Neuron (in vitro differentiated cells): ENCODE results near the gene ZNF701.
"Not testable (repeated sequence)": the region's sequence is repeated elsewhere in the genome, so short reads cannot be mapped to it uniquely, and the experiment has no call there.

Source experiments
- H2AFZ ChIP-seq: one replicate; pipeline ENCODE4 v1.6.1; 2013; ENCODE audit warnings: low read depth, mild to moderate bottlenecking, inconsistent platforms, low read length, moderate library complexity
- H3K27me3 ChIP-seq: one replicate; pipeline ENCODE4 v1.6.1; 2013; ENCODE audit warnings: low read length; ENCODE audit not compliant: insufficient read depth
- H3K36me3 ChIP-seq: one replicate; pipeline ENCODE4 v1.6.1; 2013; ENCODE audit warnings: low read length; ENCODE audit not compliant: insufficient read depth
- H3K4me1 ChIP-seq: one replicate; pipeline ENCODE4 v1.6.1; 2013; ENCODE audit warnings: low read length; ENCODE audit not compliant: insufficient read depth
- H3K4me3 ChIP-seq: 2 replicates; pipeline ENCODE4 v1.5.1; 2013; ENCODE audit warnings: mild to moderate bottlenecking, low read length, moderate library complexity
- H3K9me3 ChIP-seq: one replicate; pipeline ENCODE4 v1.6.1; 2013; ENCODE audit warnings: low read length

ZNF701 gene

GRCh38 chr19:52570000-52570861 is at the start of gene ZNF701:
Gene ZNF701, plus strand, starts transcription at chr19:52570287. Its CDS starts 3,861 bp downstream, at chr19:52574148.
- peak within 1 kb of the TSS; percentile 87 for H2AFZ ChIP-seq
- no peaks in the 10 kb centered on the region for H3K27me3 ChIP-seq
- H3K4me1 ChIP-seq = peaks cover 5% of the 10 kb centered on the region
- peaks cover 21% of the 10 kb centered on the region for H3K36me3 ChIP-seq
- peaks cover 21% of the 10 kb centered on the region for H3K9me3 ChIP-seq
- peak within 1 kb of the TSS; percentile 64 for H3K4me3 ChIP-seq

GRCh38 chr19:52522551-52522950 is 47.5 kb upstream of the ZNF701 start:
- H3K36me3 ChIP-seq = no peaks in the 10 kb centered on the region
- H3K4me3 ChIP-seq = no peak overlapping the region
- H2AFZ ChIP-seq = no peak overlapping the region
- no peaks in the 10 kb centered on the region for H3K9me3 ChIP-seq
- no peaks in the 10 kb centered on the region for H3K4me1 ChIP-seq
- H3K27me3 ChIP-seq = no peaks in the 10 kb centered on the region

- Histone ChIP-seq H2AFZ (no peak overlapping the region), H3K4me1 (peaks cover 4% of the 10 kb centered on the region), H3K27me3 (no peaks in the 10 kb centered on the region), H3K4me3 (no peak overlapping the region), H3K9me3 (no peaks in the 10 kb centered on the region), H3K36me3 (no peaks in the 10 kb centered on the region)
These were observed 46.0 kb upstream of the ZNF701 start for GRCh38 chr19:52524086-52524485.

GRCh38 chr19:52527134-52527955 is 42.7 kb upstream of the ZNF701 start, which contains the start of gene ZNF808:
Gene ZNF808, plus strand, starts transcription at chr19:52527668. Its CDS starts 15,617 bp downstream, at chr19:52543285.
- H3K36me3 ChIP-seq = no peaks in the 10 kb centered on the region
- H3K9me3 ChIP-seq = peaks cover 4% of the 10 kb centered on the region
- no peaks in the 10 kb centered on the region for H3K27me3 ChIP-seq
- peaks cover 4% of the 10 kb centered on the region for H3K4me1 ChIP-seq
- peak within 1 kb of the TSS; percentile 87 for H2AFZ ChIP-seq
- peak within 1 kb of the TSS; percentile 93 for H3K4me3 ChIP-seq

- Histone ChIP-seq H3K9me3 (peaks cover 4% of the 10 kb centered on the region), H3K27me3 (no peaks in the 10 kb centered on the region), H3K4me1 (peaks cover 4% of the 10 kb centered on the region), H3K36me3 (peaks cover 3% of the 10 kb centered on the region), H2AFZ (peak overlapping the region; percentile 63), H3K4me3 (peak overlapping the region; percentile 93)
These were observed 42.1 kb upstream of the ZNF701 start for GRCh38 chr19:52527956-52528351.

- no peak overlapping the region for H2AFZ ChIP-seq
- H3K27me3 ChIP-seq = no peaks in the 10 kb centered on the region
- no peak overlapping the region for H3K4me3 ChIP-seq
- H3K36me3 ChIP-seq = peaks cover 13% of the 10 kb centered on the region
- peaks cover 4% of the 10 kb centered on the region for H3K4me1 ChIP-seq
- H3K9me3 ChIP-seq = peaks cover 22% of the 10 kb centered on the region
These were observed 37.6 kb upstream of the ZNF701 start for GRCh38 chr19:52532480-52532879.

GRCh38 chr19:52533901-52534300 is 36.2 kb upstream of the ZNF701 start:
- H3K4me1 ChIP-seq = no peaks in the 10 kb centered on the region
- peaks cover 22% of the 10 kb centered on the region for H3K9me3 ChIP-seq
- no peaks in the 10 kb centered on the region for H3K27me3 ChIP-seq
- no peak overlapping the region for H2AFZ ChIP-seq
- H3K36me3 ChIP-seq = peaks cover 13% of the 10 kb centered on the region
- H3K4me3 ChIP-seq = no peak overlapping the region

GRCh38 chr19:52535385-52535770 is 34.7 kb upstream of the ZNF701 start:
- not testable (repeated sequence) for H3K4me1 ChIP-seq, H2AFZ ChIP-seq, H3K27me3 ChIP-seq, H3K4me3 ChIP-seq
- H3K36me3 ChIP-seq = peaks cover 13% of the 10 kb centered on the region
- peaks cover 22% of the 10 kb centered on the region for H3K9me3 ChIP-seq

GRCh38 chr19:52535771-52536447 is 34.2 kb upstream of the ZNF701 start:
- no peak overlapping the region for H2AFZ ChIP-seq
- no peaks in the 10 kb centered on the region for H3K27me3 ChIP-seq
- peaks cover 13% of the 10 kb centered on the region for H3K36me3 ChIP-seq
- H3K4me1 ChIP-seq = no peaks in the 10 kb centered on the region
- H3K9me3 ChIP-seq = peaks cover 18% of the 10 kb centered on the region
- H3K4me3 ChIP-seq = no peak overlapping the region

- no peak overlapping the region for H3K4me3 ChIP-seq
- H3K27me3 ChIP-seq = no peaks in the 10 kb centered on the region
- no peaks in the 10 kb centered on the region for H3K4me1 ChIP-seq
- no peak overlapping the region for H2AFZ ChIP-seq
- H3K36me3 ChIP-seq = peaks cover 13% of the 10 kb centered on the region
- peaks cover 18% of the 10 kb centered on the region for H3K9me3 ChIP-seq
These were observed 33.7 kb upstream of the ZNF701 start for GRCh38 chr19:52536448-52536800.

- H3K4me1 ChIP-seq, H2AFZ ChIP-seq, H3K27me3 ChIP-seq, H3K36me3 ChIP-seq, H3K4me3 ChIP-seq: not testable (repeated sequence)
- peaks cover 16% of the 10 kb centered on the region for H3K9me3 ChIP-seq
These were observed 31.3 kb upstream of the ZNF701 start for GRCh38 chr19:52538815-52539214.

- not testable (repeated sequence) for H3K4me3 ChIP-seq
These were observed 28.9 kb upstream of the ZNF701 start for GRCh38 chr19:52541176-52541575.

GRCh38 chr19:52541608-52542007 is 28.5 kb upstream of the ZNF701 start:
- Histone ChIP-seq H3K9me3 (peaks cover 19% of the 10 kb centered on the region), H3K4me3 (no peak overlapping the region), H3K4me1 (no peaks in the 10 kb centered on the region), H2AFZ (no peak overlapping the region), H3K36me3 (peaks cover 22% of the 10 kb centered on the region), H3K27me3 (no peaks in the 10 kb centered on the region)

More at GRCh38 chr19:52541176-52541575, 28.9 kb upstream of the ZNF701 start:
- not testable (repeated sequence) for H3K27me3 ChIP-seq, H2AFZ ChIP-seq, H3K4me1 ChIP-seq
- peaks cover 20% of the 10 kb centered on the region for H3K36me3 ChIP-seq
- peaks cover 19% of the 10 kb centered on the region for H3K9me3 ChIP-seq
